Femur (tissue), 1 donor: ENCODE measurements around the gene HDGFL1.

Source experiments
- DNase-seq: peaks from one replicate; pipeline ENCODE4 v3.0.0-alpha.2; 2017

Gene HDGFL1

GRCh38 chr6:22593895-22594294, 24.5 kb downstream of the HDGFL1 start:
- no peak for DNase-seq

DNA sequence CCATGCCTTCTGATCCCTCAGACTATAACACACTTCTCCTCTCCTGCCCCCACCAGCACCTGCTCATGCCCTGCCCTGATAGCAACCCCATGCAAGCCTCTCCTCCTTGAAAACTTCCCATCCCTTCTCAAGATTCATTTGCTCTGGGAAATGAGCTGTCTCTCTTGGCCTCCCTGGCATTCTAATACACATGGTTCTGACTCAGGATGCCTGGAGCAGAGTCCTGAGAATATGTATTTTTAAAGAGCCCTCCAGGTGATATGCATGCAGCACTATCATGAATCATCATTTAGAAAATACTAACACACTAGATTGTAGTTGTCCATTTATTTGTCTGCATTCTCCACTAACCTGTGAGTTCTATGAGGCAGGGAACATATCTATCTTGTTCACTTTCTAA, 26.6 kb downstream of the HDGFL1 start:
- DNase-seq: no peak

GRCh38 chr6:22598339-22598738, 29.0 kb downstream of the HDGFL1 start:
- peak; percentile 24 for DNase-seq

DNA sequence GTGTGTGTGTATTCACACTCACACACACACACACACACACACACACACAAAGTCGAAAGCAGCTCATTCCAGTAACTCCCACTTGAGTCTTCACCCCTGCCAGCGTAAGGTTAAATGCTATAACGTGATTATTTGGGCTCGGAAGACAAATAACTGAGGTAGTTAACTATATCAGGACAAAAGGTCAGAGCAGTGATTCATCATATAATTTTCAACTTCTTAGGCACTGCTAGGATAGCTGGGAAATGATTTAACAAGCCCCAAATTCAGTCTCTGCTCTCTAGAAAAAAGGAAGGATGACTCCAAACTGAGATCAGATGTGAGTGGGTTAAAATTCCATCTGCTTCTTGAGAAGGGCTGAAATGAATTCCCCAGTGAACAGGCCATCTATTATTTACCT, 30.7 kb downstream of the HDGFL1 start:
- no peak for DNase-seq

DNA sequence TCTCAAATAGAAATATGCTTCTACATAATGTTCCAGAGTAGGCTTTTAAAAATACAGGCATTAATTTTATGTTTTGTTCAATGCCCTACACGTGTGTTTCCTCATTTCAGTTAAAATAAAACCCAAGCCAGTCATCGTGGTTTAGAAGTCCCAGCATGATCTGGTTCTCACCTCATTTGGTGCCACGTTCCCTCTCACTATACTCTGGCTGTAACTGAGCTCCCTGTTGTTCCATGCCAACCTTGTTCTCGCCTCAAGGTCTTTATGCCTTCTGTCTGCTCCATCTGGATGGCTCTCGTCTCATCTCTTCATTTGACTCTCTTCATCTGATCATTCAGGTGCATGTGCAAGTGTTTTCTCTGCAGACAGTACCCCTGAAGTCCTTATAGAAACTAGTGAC, 32.6 kb downstream of the HDGFL1 start:
- no peak for DNase-seq

GRCh38 chr6:22605736-22606135, 36.4 kb downstream of the HDGFL1 start:
- no peak for DNase-seq

DNA sequence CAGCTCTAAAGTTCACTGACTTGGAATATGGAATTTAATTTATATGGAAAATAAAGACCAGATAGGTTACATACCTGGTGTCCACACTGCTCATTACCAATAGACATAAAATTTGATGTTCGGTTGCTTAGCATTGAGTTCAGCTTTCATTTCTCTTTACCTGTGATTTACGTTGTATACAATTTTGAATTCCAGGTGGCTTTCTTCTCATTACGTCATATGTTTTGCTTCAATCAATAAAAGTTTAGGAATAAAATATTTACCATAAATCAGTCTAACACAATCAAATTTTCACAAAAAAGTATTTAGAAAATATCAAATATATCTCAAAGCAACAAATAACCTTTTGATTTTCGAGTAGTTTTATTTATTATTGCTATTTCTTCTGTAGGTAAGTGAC, 40.8 kb downstream of the HDGFL1 start:
- no peak for DNase-seq

GRCh38 chr6:22612236-22612635, 42.9 kb downstream of the HDGFL1 start:
- no peak for DNase-seq

GRCh38 chr6:22613051-22613450, 43.7 kb downstream of the HDGFL1 start:
- DNase-seq: no peak

GRCh38 chr6:22613695-22614094, 44.3 kb downstream of the HDGFL1 start:
- peak; percentile 57 for DNase-seq

DNA sequence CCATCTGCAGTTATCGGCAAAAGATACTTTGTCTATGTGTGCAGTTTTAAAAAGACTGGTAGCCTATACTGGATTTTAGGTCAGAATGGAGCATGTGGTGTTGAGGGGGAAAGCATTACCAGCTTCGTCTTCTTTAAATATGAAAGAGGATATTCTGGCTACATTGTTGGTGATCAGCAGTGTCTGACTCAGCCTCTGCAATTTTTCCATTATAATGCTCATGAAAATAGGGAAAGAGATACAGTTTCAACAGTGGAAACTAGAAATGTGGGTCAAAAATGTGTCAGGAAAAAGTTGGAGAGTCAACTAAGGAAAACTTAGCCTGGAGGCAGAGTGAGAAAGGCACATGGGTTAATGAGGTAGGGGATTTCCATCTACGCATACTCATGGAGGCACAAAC, 45.2 kb downstream of the HDGFL1 start:
- DNase-seq: no peak

DNA sequence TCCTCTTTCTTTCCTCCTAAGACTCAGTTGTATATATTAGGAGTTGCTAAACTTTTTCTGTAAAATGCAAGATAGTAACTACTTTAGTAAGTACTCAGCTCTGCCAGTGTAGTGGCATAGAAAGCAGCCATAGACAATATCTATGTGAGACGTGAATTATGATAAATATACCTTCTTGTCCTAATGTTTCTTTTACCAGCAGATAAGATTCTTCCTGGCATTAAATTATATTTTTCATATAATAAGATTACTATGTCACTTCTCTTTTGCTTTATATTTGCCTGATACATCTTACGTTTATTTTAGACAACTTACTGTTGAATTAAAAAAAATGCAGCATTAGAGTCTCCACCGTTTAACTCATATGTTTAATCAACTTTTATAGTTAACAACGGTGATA, 51.7 kb downstream of the HDGFL1 start:
- no peak for DNase-seq
